ENCODE measurements around the gene ZNF598. TPM values are rescaled to one million over a fixed set of nuclear protein-coding genes. Genes with fewer than 3 reads are reported as not detected.

The ZNF598 gene
- total and polyA plus RNA-seq, 10 of the 15 experiments (the other 5 are each of a cell fraction or from before 2014, with no cell fraction given) = 0.08 to 74.0 (median 14.4) TPM

DNA sequence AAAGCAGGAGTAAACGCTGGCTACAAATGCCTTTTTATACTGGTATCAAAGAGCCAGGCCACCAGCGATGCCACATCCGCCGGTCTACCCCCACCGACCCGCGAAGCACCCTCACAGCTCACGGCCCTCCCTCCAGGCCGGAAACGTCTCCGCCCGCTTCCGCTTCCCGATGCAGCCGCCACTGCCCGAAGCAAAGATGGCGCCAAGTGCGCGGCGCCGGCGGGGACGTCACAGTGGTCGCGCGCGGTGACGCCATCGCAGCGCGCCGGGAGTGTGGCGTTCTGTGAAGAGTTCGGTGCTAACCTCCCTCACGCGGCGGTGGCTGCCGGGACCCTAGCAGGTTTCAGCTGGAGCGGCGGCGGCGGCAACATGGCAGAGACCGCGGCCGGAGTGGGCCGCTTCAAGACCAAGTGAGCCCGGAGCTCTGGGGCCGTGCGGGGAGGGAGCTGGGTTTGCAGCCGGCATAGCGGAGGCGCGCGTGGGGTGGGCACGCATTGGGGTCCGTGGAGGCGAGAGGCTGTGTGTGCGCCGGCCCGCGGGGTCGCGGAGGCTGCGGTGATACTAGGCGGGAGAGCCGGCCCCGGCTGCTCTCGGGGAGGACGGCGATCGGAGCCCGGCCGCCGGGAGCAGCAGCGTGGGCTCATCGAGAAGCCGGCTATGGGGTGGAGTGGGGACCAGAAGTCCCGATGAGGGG, 37.7 kb downstream of the ZNF598 start, which contains the start of gene TBL3 (continued):
- TF ChIP-seq ASH2L (IDR thresholded peaks at IDR 0.05; ENCODE audit: borderline replicate concordance, low read depth) (no peak), STAT1 (conservative IDR thresholded peaks at IDR 0.05) (peak; percentile 98), HCFC1 (IDR thresholded peaks at IDR 0.05; ENCODE audit: low read length) (peak; percentile 99), POLR2AphosphoS5 (IDR thresholded peaks at IDR 0.05; ENCODE audit: low read length) (peak; percentile 96), BACH1 (IDR thresholded peaks at IDR 0.05; ENCODE audit: borderline replicate concordance) (peak; percentile 73; the same call in 1 of the 2 replicates), IRF4 (IDR thresholded peaks at IDR 0.05; ENCODE audit: low read depth, low read length) (peak; percentile 87), RELA (IDR thresholded peaks at IDR 0.05; ENCODE audit: borderline replicate concordance, partially characterized antibody) (peak; percentile 96), ATF7 (IDR thresholded peaks at IDR 0.05; ENCODE audit: low read depth) (peak; percentile 32), TCF3 (IDR thresholded peaks at IDR 0.05; ENCODE audit: borderline replicate concordance, insufficient read depth, low read depth, low read length) (peak; percentile 64; the same call in 1 of the 2 replicates), EP300 (IDR thresholded peaks at IDR 0.05; ENCODE audit: borderline replicate concordance in 1 of 2, control insufficient read depth in 1 of 2, low read depth in 2 of 2, low read length in 2 of 2) (peak in 1 of 2 experiments; percentile 49; a peak in 1 of 4 replicates), TBL1XR1 (IDR thresholded peaks at IDR 0.05; ENCODE audit: low read depth, low read length) (peak; percentile 85), EZH2 (IDR thresholded peaks at IDR 0.05; ENCODE audit: borderline replicate concordance, control insufficient read depth, low read depth, low read length) (no peak), PAX5 (IDR thresholded peaks at IDR 0.05; ENCODE audit: borderline replicate concordance, low read depth, low read length) (peak; percentile 41; the same call in 1 of the 2 replicates), CEBPB (IDR thresholded peaks at IDR 0.05; ENCODE audit: borderline replicate concordance in 1 of 2, low read depth in 2 of 2, low read length in 2 of 2) (no peak), POLR2A (IDR thresholded peaks at IDR 0.05; ENCODE audit: low read depth, low read length) (peak; percentile 97)
- TF ChIP-seq, protein P1, sequence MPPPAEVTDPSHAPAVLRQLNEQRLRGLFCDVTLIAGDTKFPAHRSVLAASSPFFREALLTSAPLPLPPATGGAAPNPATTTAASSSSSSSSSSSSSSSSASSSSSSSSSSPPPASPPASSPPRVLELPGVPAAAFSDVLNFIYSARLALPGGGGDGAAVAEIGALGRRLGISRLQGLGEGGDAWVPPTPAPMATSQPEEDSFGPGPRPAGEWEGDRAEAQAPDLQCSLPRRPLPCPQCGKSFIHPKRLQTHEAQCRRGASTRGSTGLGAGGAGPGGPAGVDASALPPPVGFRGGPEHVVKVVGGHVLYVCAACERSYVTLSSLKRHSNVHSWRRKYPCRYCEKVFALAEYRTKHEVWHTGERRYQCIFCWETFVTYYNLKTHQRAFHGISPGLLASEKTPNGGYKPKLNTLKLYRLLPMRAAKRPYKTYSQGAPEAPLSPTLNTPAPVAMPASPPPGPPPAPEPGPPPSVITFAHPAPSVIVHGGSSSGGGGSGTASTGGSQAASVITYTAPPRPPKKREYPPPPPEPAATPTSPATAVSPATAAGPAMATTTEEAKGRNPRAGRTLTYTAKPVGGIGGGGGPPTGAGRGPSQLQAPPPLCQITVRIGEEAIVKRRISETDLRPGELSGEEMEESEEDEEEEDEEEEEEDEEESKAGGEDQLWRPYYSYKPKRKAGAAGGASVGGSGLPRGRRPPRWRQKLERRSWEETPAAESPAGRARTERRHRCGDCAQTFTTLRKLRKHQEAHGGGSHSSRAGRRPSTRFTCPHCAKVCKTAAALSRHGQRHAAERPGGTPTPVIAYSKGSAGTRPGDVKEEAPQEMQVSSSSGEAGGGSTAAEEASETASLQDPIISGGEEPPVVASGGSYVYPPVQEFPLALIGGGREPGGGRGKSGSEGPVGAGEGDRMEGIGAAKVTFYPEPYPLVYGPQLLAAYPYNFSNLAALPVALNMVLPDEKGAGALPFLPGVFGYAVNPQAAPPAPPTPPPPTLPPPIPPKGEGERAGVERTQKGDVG (CRISPR knock-in tag; IDR thresholded peaks at IDR 0.05) = no peak
- TF ChIP-seq, protein P2, sequence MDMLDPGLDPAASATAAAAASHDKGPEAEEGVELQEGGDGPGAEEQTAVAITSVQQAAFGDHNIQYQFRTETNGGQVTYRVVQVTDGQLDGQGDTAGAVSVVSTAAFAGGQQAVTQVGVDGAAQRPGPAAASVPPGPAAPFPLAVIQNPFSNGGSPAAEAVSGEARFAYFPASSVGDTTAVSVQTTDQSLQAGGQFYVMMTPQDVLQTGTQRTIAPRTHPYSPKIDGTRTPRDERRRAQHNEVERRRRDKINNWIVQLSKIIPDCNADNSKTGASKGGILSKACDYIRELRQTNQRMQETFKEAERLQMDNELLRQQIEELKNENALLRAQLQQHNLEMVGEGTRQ (IDR thresholded peaks at IDR 0.05; ENCODE audit: borderline replicate concordance, low read depth, low read length) = no peak
- TF ChIP-seq, protein P3, sequence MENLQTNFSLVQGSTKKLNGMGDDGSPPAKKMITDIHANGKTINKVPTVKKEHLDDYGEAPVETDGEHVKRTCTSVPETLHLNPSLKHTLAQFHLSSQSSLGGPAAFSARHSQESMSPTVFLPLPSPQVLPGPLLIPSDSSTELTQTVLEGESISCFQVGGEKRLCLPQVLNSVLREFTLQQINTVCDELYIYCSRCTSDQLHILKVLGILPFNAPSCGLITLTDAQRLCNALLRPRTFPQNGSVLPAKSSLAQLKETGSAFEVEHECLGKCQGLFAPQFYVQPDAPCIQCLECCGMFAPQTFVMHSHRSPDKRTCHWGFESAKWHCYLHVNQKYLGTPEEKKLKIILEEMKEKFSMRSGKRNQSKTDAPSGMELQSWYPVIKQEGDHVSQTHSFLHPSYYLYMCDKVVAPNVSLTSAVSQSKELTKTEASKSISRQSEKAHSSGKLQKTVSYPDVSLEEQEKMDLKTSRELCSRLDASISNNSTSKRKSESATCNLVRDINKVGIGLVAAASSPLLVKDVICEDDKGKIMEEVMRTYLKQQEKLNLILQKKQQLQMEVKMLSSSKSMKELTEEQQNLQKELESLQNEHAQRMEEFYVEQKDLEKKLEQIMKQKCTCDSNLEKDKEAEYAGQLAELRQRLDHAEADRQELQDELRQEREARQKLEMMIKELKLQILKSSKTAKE (IDR thresholded peaks at IDR 0.05; ENCODE audit: low read depth, poor library complexity, severe bottlenecking) = no peak
- TF ChIP-seq, protein P4, sequence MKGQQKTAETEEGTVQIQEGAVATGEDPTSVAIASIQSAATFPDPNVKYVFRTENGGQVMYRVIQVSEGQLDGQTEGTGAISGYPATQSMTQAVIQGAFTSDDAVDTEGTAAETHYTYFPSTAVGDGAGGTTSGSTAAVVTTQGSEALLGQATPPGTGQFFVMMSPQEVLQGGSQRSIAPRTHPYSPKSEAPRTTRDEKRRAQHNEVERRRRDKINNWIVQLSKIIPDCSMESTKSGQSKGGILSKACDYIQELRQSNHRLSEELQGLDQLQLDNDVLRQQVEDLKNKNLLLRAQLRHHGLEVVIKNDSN (IDR thresholded peaks at IDR 0.05; ENCODE audit: borderline replicate concordance, extremely low read length, insufficient read depth, low read depth, low read length) = peak; percentile 43
- TF ChIP-seq, protein P5, sequence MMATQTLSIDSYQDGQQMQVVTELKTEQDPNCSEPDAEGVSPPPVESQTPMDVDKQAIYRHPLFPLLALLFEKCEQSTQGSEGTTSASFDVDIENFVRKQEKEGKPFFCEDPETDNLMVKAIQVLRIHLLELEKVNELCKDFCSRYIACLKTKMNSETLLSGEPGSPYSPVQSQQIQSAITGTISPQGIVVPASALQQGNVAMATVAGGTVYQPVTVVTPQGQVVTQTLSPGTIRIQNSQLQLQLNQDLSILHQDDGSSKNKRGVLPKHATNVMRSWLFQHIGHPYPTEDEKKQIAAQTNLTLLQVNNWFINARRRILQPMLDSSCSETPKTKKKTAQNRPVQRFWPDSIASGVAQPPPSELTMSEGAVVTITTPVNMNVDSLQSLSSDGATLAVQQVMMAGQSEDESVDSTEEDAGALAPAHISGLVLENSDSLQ (IDR thresholded peaks at IDR 0.05) = peak; percentile 50
